Endodermal cell (in vitro differentiated cells): ENCODE results near the gene DCLRE1B. TPM values are rescaled to one million over a fixed set of nuclear protein-coding genes. Genes with fewer than 3 reads are reported as not detected.
A peak's percentile ranks its signal among the peaks of the same experiment; 100 is the strongest.

Experiments used
- DNase-seq: peaks from one replicate; pipeline ENCODE4 v3.0.0-alpha.2; 2017
- H3K27ac ChIP-seq: 2 replicates; pipeline ENCODE4 v1.5.1; 2013; ENCODE audit warnings: mild to moderate bottlenecking, low read depth, low read length, moderate library complexity
- H3K27me3 ChIP-seq: 2 replicates; pipeline ENCODE4 v1.6.1; 2013; ENCODE audit warnings: mild to moderate bottlenecking, low read length, moderate library complexity; ENCODE audit not compliant: insufficient read depth, control insufficient read depth, poor library complexity, severe bottlenecking
- H3K36me3 ChIP-seq: 2 replicates; pipeline ENCODE4 v1.7.0; 2013; ENCODE audit warnings: mild to moderate bottlenecking, low read length, moderate library complexity; ENCODE audit not compliant: control insufficient read depth, insufficient read depth
- H3K4me1 ChIP-seq: one replicate; pipeline ENCODE4 v1.7.0; 2013; ENCODE audit warnings: low read length; ENCODE audit not compliant: control insufficient read depth, insufficient read depth
- H3K4me3 ChIP-seq: 2 replicates; pipeline ENCODE4 v1.5.1; 2013; ENCODE audit warnings: mild to moderate bottlenecking, low read length, moderate library complexity
- H3K9ac ChIP-seq: 2 replicates; pipeline ENCODE4 v1.6.1; 2013; ENCODE audit warnings: mild to moderate bottlenecking, low read length, moderate library complexity; ENCODE audit not compliant: poor library complexity, severe bottlenecking; ENCODE audit errors: extremely low read depth
- H3K9me3 ChIP-seq: 2 replicates; pipeline ENCODE4 v1.6.1; 2013; ENCODE audit warnings: mild to moderate bottlenecking, low read length, moderate library complexity; ENCODE audit not compliant: control insufficient read depth
- H3K27ac Mint-ChIP-seq: 2 replicates; pipeline ENCODE4 v1.8.0; 2020; ENCODE audit warnings: mixed read lengths
- H3K27me3 Mint-ChIP-seq: 2 replicates; pipeline ENCODE4 v1.8.0; 2021; ENCODE audit warnings: mild to moderate bottlenecking, mixed read lengths; ENCODE audit not compliant: insufficient read depth
- H3K36me3 Mint-ChIP-seq: 2 replicates; pipeline ENCODE4 v1.8.0; 2020; ENCODE audit warnings: low read depth, mixed read lengths
- H3K4me1 Mint-ChIP-seq: 2 replicates; pipeline ENCODE4 v1.8.0; 2020; ENCODE audit warnings: mixed read lengths
- H3K4me3 Mint-ChIP-seq: 2 replicates; pipeline ENCODE4 v1.8.0; 2020; ENCODE audit warnings: mild to moderate bottlenecking, moderate library complexity, mixed read lengths
- H3K9me3 Mint-ChIP-seq: 2 replicates; pipeline ENCODE4 v1.8.0; 2020; ENCODE audit warnings: mild to moderate bottlenecking, mixed read lengths
- WGBS, 2 experiments: methylation state at CpG; one replicate each; pipeline versions ENCODE4 v1.1.5 to v1.1.7; 2013; ENCODE audit warnings: missing lambda C conversion rate in 2 of 2, mixed read lengths in 1 of 2; ENCODE audit not compliant: insufficient coverage in 1 of 2, insufficient read length in 1 of 2; 5-methylcytosine and 5-hydroxymethylcytosine counted together
- total RNA-seq, 2 donors: library from RNA; stranded (reverse); fragmentation: NEBNext Ultra II Directional in 1 of 2; extraction: Animal tissue kit (Norgen Biotek cat#: 25700) in 1 of 2; gene quantifications; 2 replicates in 1 of 2; 3 replicates in 1 of 2; pipeline ENCODE4 v1.2.1, GENCODE V29; 2021
- TF ChIP-seq, protein P1 (sequence below): fragments of 200-600 bp; sonication (generic); conservative IDR thresholded peaks from 2 replicates; pipeline ENCODE4 v1.5.0; 2021; ENCODE audit warnings: antibody characterized with exemption, mild to moderate bottlenecking

Gene DCLRE1B
- total RNA-seq, 2 donors from 2014 or later = 7.4 to 11.0 TPM

DNA sequence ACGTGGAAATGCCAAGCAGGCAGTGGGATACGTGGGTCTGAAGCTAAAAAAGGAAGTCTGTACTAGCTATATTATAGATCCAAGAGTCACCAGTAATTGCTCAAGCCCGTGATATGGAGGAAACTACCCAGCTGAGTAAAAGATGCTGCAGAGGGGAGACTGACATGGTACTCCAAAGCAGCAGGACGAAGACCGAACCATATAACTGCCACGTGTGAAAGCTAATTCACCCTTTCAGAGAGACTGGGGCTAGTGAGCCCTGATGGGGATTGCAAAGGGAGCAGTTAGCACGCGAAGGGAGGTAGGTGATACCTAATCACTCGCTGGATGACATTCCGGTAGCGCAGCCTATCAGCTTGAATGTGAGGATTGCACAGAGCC, 843 bp upstream of the DCLRE1B start:
- Histone ChIP-seq H3K9ac (peak overlapping the region; percentile 52), H3K27ac (peak overlapping the region; percentile 74), H3K36me3 (peaks cover 33% of the 10 kb centered on the region), H3K4me1 (no peaks in the 10 kb centered on the region), H3K4me3 (peak overlapping the region; percentile 95), H3K27me3 (no peaks in the 10 kb centered on the region), H3K9me3 (no peaks in the 10 kb centered on the region)
- WGBS, 2 experiments = 3 to 4% methylated on average over 11 of the region's 11 CpGs
- DNase-seq = peak; percentile 81
- Mint-ChIP-seq H3K9me3 (no peaks in the 10 kb centered on the region), H3K27me3 (no peaks in the 10 kb centered on the region), H3K27ac (peak overlapping the region; percentile 93), H3K4me1 (peaks cover 8% of the 10 kb centered on the region), H3K36me3 (peaks cover 19% of the 10 kb centered on the region), H3K4me3 (peak overlapping the region; percentile 97)
- TF ChIP-seq, protein P1, sequence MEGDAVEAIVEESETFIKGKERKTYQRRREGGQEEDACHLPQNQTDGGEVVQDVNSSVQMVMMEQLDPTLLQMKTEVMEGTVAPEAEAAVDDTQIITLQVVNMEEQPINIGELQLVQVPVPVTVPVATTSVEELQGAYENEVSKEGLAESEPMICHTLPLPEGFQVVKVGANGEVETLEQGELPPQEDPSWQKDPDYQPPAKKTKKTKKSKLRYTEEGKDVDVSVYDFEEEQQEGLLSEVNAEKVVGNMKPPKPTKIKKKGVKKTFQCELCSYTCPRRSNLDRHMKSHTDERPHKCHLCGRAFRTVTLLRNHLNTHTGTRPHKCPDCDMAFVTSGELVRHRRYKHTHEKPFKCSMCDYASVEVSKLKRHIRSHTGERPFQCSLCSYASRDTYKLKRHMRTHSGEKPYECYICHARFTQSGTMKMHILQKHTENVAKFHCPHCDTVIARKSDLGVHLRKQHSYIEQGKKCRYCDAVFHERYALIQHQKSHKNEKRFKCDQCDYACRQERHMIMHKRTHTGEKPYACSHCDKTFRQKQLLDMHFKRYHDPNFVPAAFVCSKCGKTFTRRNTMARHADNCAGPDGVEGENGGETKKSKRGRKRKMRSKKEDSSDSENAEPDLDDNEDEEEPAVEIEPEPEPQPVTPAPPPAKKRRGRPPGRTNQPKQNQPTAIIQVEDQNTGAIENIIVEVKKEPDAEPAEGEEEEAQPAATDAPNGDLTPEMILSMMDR = no peak

DNA sequence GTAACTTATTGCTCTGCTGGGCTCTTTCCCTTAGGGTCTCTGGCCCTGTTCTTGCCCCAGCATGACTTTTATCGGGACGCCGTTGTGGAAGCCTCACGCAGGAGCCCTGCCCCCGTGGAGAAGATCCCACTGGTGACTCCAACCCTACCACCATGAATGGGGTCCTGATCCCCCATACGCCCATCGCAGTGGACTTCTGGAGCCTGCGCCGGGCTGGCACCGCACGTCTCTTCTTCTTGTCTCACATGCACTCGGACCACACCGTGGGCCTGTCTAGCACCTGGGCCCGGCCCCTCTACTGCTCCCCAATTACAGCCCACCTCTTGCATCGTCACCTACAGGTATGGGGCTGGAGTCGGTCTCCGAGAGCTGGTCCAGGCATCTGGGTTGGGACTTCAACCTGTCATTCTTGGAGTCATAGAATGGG, 322 bp downstream of the DCLRE1B start:
- H3K36me3 ChIP-seq = peaks cover 27% of the 10 kb centered on the region
- TF ChIP-seq, protein P1 = no peak
- Mint-ChIP-seq H3K4me1 (peaks cover 8% of the 10 kb centered on the region), H3K9me3 (no peaks in the 10 kb centered on the region), H3K36me3 (peaks cover 11% of the 10 kb centered on the region), H3K27ac (peak overlapping the region; percentile 94), H3K27me3 (no peaks in the 10 kb centered on the region), H3K4me3 (peak overlapping the region; percentile 97)
- H3K27ac ChIP-seq = peak overlapping the region; percentile 66
- DNase-seq = peak; percentile 90
- WGBS, 2 experiments = 0% methylated on average over 6 to 17 of the region's 17 CpGs
- H3K9me3 ChIP-seq = no peaks in the 10 kb centered on the region
- H3K27me3 ChIP-seq = no peaks in the 10 kb centered on the region
- H3K4me3 ChIP-seq = peak overlapping the region; percentile 95
- no peaks in the 10 kb centered on the region for H3K4me1 ChIP-seq
- H3K9ac ChIP-seq = peak overlapping the region; percentile 85

DNA sequence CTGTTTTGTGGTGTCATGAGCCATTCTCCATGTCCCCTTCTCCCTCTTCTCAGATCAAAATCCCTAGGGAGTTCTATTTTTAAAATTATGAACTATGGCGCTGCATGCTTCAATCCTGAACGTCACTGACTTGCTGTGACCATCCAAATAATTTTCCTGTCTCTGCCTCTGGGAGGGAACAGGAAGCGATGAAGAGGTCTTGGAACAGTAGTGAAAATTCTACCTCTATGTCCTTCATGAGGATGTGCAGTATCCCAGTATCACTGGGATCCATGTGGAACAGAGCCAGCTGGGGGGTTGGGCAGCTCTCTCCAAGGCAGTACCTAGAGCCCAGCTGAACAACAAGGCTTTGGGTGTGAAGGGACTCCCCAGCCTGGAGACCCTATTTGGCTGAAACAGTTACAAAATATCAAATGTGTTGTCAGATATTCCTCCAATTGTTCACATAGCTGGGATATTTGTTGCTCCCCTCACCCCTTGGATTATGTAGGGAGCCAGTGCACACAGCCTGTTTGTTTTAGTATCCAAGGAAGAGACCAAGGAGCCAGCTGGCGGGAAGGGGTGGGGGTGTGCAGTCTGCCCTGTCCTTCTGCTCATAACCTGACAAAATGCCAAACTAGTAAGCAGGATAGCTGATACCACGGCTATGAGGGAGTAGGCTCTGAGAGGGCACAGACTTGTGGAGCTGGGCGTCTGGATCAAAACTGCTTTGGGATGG, 7.6 kb downstream of the DCLRE1B start:
- peaks cover 46% of the 10 kb centered on the region for H3K36me3 ChIP-seq
- no peak overlapping the region for H3K9ac ChIP-seq
- H3K9me3 ChIP-seq = no peaks in the 10 kb centered on the region
- no peaks in the 10 kb centered on the region for H3K4me1 ChIP-seq
- WGBS, 2 experiments = 91 to 100% methylated on average over 4 to 6 of the region's 6 CpGs
- Mint-ChIP-seq H3K9me3 (no peaks in the 10 kb centered on the region), H3K36me3 (peaks cover 27% of the 10 kb centered on the region), H3K27me3 (no peaks in the 10 kb centered on the region), H3K4me1 (peaks cover 2% of the 10 kb centered on the region), H3K27ac (peak overlapping the region; percentile 16), H3K4me3 (no peak overlapping the region)
- TF ChIP-seq, protein P1 = no peak
- H3K27me3 ChIP-seq = no peaks in the 10 kb centered on the region
- no peak overlapping the region for H3K27ac ChIP-seq
- H3K4me3 ChIP-seq = no peak overlapping the region
- DNase-seq = no peak
